Breast epithelium (tissue), 4 donors: Measurements from ENCODE around the gene CCK. TPM values are rescaled to one million over a fixed set of nuclear protein-coding genes. Genes with fewer than 3 reads are reported as not detected.

Experiments
- DNase-seq, 2 donors: peaks; one replicate each; pipeline ENCODE4 v3.0.0-alpha.2; 2019; ENCODE audit warnings: low spot score in 2 of 2
- H3K27ac ChIP-seq, 2 donors: fragments of 200-600 bp; sonication (generic) in 1 of 2; one replicate each; pipeline ENCODE4 v1.5.1; 2016 to 2019; ENCODE audit warnings: mild to moderate bottlenecking in 1 of 2
- H3K27me3 ChIP-seq, 2 donors: fragments of 200-600 bp; sonication (generic) in 1 of 2; one replicate each; pipeline versions ENCODE4 v1.5.1 to v1.6.0; 2017 to 2019; ENCODE audit warnings: control low read depth in 1 of 2, mild to moderate bottlenecking in 1 of 2
- H3K36me3 ChIP-seq: fragments of 200-600 bp; one replicate; pipeline ENCODE4 v1.5.1; 2019
- H3K4me1 ChIP-seq, 2 donors: fragments of 200-600 bp; sonication (generic); one replicate each; pipeline ENCODE4 v1.5.1; 2016 to 2019; ENCODE audit warnings: control low read depth in 1 of 2
- H3K4me3 ChIP-seq, 3 donors: fragments of 200-600 bp; sonication (generic); 1 replicate in 2 of 3; 2 replicates in 1 of 3; pipeline ENCODE4 v1.5.1; 2016 to 2019; ENCODE audit warnings: mild to moderate bottlenecking in 3 of 3, moderate library complexity in 2 of 3
- H3K9me3 ChIP-seq, 2 donors: fragments of 200-600 bp; sonication (generic) in 1 of 2; one replicate each; pipeline ENCODE4 v1.5.1; 2016 to 2019; ENCODE audit warnings: control low read depth in 1 of 2
- CTCF ChIP-seq, 3 donors: fragments of 450-650 bp; IDR thresholded peaks; one replicate each; pipeline ENCODE4 v1.5.1; 2016 to 2017; ENCODE audit warnings: antibody characterized with exemption in 3 of 3, mild to moderate bottlenecking in 3 of 3, moderate library complexity in 3 of 3
- POLR2A ChIP-seq: fragments of 450-650 bp; IDR thresholded peaks from one replicate; pipeline ENCODE4 v1.6.1; 2016; ENCODE audit warnings: antibody characterized with exemption, mild to moderate bottlenecking, moderate library complexity
- POLR2AphosphoS5 ChIP-seq, 3 donors: sonication (generic); formaldehyde crosslinking; IDR thresholded peaks; one replicate each; pipeline ENCODE4 v1.6.1; 2017; ENCODE audit warnings: antibody characterized with exemption in 3 of 3
- intact Hi-C: fragments of 100-400 bp; cut with DNase I; formaldehyde crosslinking; loops from one replicate; pipeline ENCODE4 v1.15.1; 2023; ENCODE audit warnings: low total_unique reads
- total RNA-seq, 3 donors: library from RNA; depleted of rRNA; stranded (reverse); fragments of >200 nt; gene quantifications; one replicate each; pipeline ENCODE4 v1.1.0, GENCODE V29; 2016

CCK gene
- total RNA-seq, 3 donors from 2014 or later = not detected

GRCh38 chr3:42264399-42265058, 1.5 kb downstream of the CCK start:
- intact Hi-C loops = no loop called here
- peaks cover 7 to 40% of the 10 kb centered on the region in 2 donors for H3K27me3 ChIP-seq
- no peak overlapping the region for H3K27ac ChIP-seq
- H3K4me1 ChIP-seq = no peaks in the 10 kb centered on the region
- H3K4me3 ChIP-seq = peak overlapping the region in 2 of 3 donors; percentile 18 to 52
- no peaks in the 10 kb centered on the region for H3K36me3 ChIP-seq
- peak; percentile 41 to 65 for DNase-seq
- no peaks in the 10 kb centered on the region for H3K9me3 ChIP-seq
- TF ChIP-seq CTCF (IDR thresholded peaks at IDR 0.05) (no peak), POLR2A (no peak), POLR2AphosphoS5 (IDR thresholded peaks at IDR 0.05) (no peak)

GRCh38 chr3:42263354-42264346, 2.3 kb downstream of the CCK start:
- no peak for TF ChIP-seq POLR2A
- peak in 1 of 3 donors; percentile 10 for TF ChIP-seq CTCF (IDR thresholded peaks at IDR 0.05)
- no peak for TF ChIP-seq POLR2AphosphoS5 (IDR thresholded peaks at IDR 0.05)
- intact Hi-C loops = no loop called here
- no peak for DNase-seq
- H3K4me3 ChIP-seq = peak overlapping the region; percentile 5 to 44 (median 18)
- no peaks in the 10 kb centered on the region for H3K4me1 ChIP-seq
- no peaks in the 10 kb centered on the region for H3K9me3 ChIP-seq
- H3K36me3 ChIP-seq = no peaks in the 10 kb centered on the region
- H3K27me3 ChIP-seq = peaks cover 7 to 36% of the 10 kb centered on the region in 2 donors
- H3K27ac ChIP-seq = no peak overlapping the region

DNA sequence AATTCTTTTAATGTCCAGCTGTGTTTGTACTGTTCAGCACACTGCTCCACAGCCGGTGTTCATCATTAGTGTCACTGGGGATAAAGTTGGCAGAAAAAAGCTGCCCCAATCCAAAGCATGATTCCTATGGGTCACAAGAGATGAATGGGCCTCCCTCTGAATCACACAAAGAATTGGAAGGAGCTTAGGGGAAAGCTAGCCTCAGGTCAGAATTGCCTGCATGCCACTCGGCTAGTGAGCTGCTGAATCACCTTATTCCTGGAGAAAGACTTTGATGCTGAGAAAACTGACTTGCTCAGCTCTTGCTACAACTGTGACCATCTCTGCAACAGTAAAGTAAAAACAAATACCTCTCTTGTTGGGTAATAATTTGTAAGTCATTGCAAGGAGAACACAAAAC, 3.5 kb downstream of the CCK start:
- Histone ChIP-seq H3K27ac (no peak overlapping the region), H3K36me3 (no peaks in the 10 kb centered on the region), H3K27me3 (peaks cover 7 to 36% of the 10 kb centered on the region in 2 donors), H3K4me1 (no peaks in the 10 kb centered on the region), H3K9me3 (no peaks in the 10 kb centered on the region), H3K4me3 (no peak overlapping the region)
- intact Hi-C loops = no loop called here
- TF ChIP-seq POLR2A (no peak), POLR2AphosphoS5 (IDR thresholded peaks at IDR 0.05) (no peak), CTCF (IDR thresholded peaks at IDR 0.05) (no peak)
- no peak for DNase-seq

GRCh38 chr3:42257007-42257406, 9.0 kb downstream of the CCK start:
- TF ChIP-seq POLR2A (no peak), POLR2AphosphoS5 (IDR thresholded peaks at IDR 0.05) (no peak), CTCF (IDR thresholded peaks at IDR 0.05) (no peak)
- no peaks in the 10 kb centered on the region for H3K9me3 ChIP-seq
- intact Hi-C loops = no loop called here
- H3K4me1 ChIP-seq = no peaks in the 10 kb centered on the region
- no peaks in the 10 kb centered on the region for H3K27me3 ChIP-seq
- no peak overlapping the region for H3K27ac ChIP-seq
- no peak overlapping the region for H3K4me3 ChIP-seq
- DNase-seq = no peak
- H3K36me3 ChIP-seq = no peaks in the 10 kb centered on the region
